WI38 (cell line): ENCODE data around the gene GRID1.

Experiments used
- H3K4me3 ChIP-seq: 2 replicates; pipeline ENCODE4 v1.5.1; 2011; ENCODE audit warnings: low read depth, mild to moderate bottlenecking, control low read depth, low read length
- CTCF ChIP-seq: IDR thresholded peaks from 2 replicates; pipeline ENCODE4 v1.5.1; 2012; ENCODE audit warnings: low read depth, mild to moderate bottlenecking, control low read depth, low read length

Gene GRID1

GRCh38 chr10:86259901-86260562 is 106.6 kb downstream of the GRID1 start:
- no peak overlapping the region for H3K4me3 ChIP-seq
- TF ChIP-seq CTCF, result no peak

GRCh38 chr10:86258941-86259340 is 107.7 kb downstream of the GRID1 start:
- TF ChIP-seq CTCF, result no peak

GRCh38 chr10:86258499-86258898 is 108.1 kb downstream of the GRID1 start:
- H3K4me3 ChIP-seq, result no peak overlapping the region
- no peak for TF ChIP-seq CTCF

More at GRCh38 chr10:86258941-86259340, 107.7 kb downstream of the GRID1 start:
- H3K4me3 ChIP-seq, result no peak overlapping the region

- TF ChIP-seq CTCF, result no peak
Measured at GRCh38 chr10:86257683-86258082, 108.9 kb downstream of the GRID1 start.

GRCh38 chr10:86256690-86257315 is 109.8 kb downstream of the GRID1 start:
- TF ChIP-seq CTCF, result no peak
- no peak overlapping the region for H3K4me3 ChIP-seq

More at GRCh38 chr10:86257683-86258082, 108.9 kb downstream of the GRID1 start:
- H3K4me3 ChIP-seq, result no peak overlapping the region

GRCh38 chr10:86255405-86256251 is 111.0 kb downstream of the GRID1 start:
- no peak for TF ChIP-seq CTCF
- no peak overlapping the region for H3K4me3 ChIP-seq
